SKM-1 (cell line): Measurements from ENCODE around the gene DIP2C.

Experiments used
- DNase-seq: peaks from one replicate; lab custom pipeline; 2025; ENCODE audit not compliant: unreplicated experiment; lab: John Stamatoyannopoulos, UW

DIP2C gene

GRCh38 chr10:583433-583832 is 106.0 kb downstream of the DIP2C start:
- DNase-seq: no peak

DNA sequence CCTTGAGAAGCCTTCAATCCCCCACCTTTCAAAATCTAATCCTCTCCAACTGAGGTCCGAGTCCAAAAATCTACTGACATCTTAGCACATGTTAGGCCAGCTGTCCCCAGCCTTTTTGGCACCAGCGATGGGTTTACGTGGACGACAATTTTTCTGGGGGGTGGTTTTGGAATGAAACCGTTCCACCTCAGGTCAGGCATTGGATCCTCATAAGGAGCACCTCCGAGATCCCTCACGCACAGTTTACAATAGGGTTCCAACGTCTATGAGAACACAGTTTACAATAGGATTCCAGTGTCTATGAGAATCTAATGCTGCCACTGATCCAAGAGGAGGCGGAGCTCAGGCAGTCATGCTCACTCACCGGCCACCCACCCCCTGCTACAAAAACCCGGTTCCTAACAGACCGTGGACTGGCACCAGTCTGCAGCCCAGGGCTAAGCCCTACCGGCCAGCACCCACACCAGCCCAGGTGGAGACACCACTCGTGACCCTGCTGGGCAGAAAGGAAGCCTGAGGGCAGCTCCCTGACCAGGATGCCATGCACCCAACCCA is 107.6 kb downstream of the DIP2C start:
- no peak for DNase-seq

DNA sequence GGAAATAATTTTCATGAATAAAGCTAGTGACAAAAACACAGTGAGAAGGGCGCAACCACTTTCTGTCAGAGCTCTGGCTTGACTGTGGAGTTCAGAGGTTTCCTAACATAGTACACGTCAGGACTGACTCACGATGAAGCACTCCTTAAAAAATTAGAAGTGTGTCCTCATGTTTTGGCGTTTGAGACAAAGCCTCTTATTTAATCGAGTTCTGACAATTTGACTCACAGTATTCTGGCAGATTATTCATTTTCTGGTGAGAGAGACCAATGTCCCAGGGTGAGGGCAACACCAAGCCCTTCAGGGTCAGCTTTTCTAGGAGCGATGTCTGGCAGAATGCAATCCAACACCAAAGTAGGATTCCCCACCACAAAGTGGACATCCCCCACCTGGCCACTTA is 108.7 kb downstream of the DIP2C start:
- DNase-seq: no peak

GRCh38 chr10:576130-576465 is 113.4 kb downstream of the DIP2C start:
- DNase-seq: no peak

DNA sequence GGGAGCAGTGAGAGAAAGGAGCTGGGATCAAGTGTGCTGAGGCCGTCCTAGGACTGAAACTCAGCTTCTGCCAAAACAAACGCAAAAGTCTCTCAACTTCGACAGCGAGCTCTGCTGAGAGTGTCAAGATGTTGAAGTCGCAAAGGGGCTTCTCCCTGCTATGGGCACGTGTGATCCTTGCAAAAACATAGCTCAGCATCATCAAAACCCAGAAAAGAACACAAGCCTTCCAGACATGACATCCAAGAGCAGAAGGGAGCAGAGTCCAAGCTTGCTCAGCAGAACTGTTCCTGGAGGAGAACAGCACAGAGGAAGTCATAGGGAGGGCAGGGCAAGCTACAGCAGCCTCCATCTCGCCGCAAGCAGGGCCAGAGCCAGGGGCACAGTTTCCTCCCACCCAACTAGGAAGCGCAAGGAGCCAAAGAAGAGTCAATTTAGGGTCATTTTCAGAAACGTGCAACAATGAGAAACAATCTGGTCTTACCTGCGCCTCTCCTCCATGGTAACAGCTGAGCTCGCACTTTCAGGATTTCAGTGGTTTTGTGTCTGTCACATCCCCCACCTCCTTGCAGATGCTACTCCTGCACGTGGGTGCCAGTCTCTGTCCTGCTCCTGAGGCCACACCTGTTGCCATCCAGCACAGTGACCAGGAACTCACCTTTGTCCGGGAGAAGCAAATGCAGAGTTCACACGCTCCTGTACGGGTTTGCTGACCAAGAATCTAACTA is 113.9 kb downstream of the DIP2C start:
- no peak for DNase-seq

DNA sequence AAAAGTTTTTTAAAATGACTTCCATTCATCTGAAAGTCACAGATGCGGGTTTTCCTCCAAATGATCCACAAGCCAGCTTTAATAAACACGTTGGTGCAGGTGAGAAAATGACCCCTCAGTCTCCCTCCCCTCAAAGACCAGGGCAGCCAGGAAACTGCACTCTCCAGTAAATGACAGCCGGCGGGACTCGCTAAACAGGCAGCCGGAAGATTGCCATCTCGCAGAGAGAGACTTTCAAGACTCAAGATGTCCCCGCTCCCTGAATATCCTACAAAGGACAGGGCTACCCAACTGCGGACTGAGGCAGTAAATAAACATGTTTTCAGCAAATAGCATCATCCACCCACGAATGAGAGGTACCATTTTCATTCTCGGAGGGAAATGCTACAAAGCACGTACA is 116.8 kb downstream of the DIP2C start:
- no peak for DNase-seq

DNA sequence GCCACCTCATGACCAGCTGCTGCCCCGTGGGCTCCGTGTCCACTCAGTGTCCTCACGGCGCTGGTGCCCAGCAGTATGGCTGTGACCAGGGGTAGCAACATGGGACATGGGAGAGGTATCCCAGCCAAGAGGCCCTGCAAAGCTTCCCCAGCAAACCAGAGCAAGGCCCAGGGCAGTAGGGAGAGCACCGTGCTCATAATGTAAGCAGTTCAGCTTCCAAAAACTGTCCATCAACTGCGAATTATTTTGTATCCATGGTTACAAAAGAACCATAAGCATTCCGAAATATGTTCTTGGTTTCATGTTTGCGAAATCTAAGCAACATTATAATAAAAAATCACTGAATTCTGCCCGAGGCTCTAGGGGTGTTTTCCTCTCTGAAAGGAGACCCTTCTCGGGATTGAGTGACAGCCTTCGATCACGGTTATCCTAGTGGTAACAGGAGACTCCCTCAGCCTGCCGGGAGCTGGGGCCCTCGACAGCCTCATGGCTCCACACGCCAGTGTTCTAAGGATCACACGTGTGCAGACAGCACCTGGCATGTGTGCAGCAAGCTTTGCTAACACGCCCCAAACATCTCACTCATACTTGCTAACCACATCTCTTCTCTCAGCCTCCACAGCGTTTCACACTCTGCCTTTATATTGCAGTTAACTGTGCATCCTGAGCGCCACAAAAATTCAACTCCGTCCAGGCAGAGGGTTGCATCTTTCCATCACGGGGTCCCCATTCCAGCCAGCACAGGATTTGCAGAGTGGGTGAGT is 117.6 kb downstream of the DIP2C start:
- DNase-seq: no peak

GRCh38 chr10:571166-571565 is 118.3 kb downstream of the DIP2C start:
- DNase-seq: no peak

DNA sequence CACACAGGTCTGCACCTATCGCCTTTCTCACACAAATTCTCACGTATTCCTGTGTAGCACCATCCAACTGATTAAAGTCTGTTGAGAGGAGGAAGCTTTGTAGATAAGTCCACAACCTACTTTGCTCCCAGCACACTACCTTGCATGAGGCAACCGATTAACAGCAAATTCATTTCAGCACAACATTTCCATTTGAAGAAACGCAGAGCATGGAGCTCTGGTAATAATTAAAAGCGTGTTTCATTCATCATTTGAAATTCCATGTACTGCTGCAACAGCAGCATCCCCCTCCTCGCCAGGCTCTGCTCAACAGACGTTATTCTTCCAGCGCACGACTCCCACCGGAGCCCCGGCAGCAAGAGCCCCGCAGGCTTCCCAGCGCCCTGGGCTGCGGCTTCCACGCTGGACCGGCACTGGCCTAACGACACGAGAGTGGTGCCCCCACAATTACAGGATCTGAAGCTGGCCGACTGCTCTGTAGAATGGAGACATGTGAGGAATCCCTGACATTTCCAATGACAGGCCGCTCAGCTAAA is 118.8 kb downstream of the DIP2C start:
- no peak for DNase-seq

GRCh38 chr10:569961-570627 is 119.4 kb downstream of the DIP2C start:
- DNase-seq: no peak

GRCh38 chr10:568848-569247 is 120.6 kb downstream of the DIP2C start:
- DNase-seq: no peak

DNA sequence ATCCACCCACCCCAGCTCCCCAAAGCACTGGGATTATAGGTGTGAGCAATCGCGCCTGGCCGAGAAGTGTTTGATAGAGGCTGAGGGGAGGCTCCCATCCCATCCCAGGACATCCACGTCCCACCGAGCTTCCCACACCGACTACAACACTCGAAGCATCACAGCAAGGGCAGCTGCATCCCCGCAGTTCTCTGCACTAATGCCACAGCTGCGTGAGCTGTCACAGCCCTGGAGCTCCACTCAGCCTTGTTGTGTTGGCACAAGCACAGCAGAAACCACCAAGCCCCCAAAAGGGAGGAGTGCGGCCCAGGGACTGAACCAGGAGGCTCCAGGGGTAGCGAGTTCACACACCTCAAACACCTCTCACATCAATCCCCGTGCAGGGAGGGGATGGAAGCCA is 121.6 kb downstream of the DIP2C start:
- DNase-seq: no peak

- no peak for DNase-seq
Observed at GRCh38 chr10:566241-566885, 123.1 kb downstream of the DIP2C start.

- no peak for DNase-seq
Observed at GRCh38 chr10:565676-566075, 123.8 kb downstream of the DIP2C start.

DNA sequence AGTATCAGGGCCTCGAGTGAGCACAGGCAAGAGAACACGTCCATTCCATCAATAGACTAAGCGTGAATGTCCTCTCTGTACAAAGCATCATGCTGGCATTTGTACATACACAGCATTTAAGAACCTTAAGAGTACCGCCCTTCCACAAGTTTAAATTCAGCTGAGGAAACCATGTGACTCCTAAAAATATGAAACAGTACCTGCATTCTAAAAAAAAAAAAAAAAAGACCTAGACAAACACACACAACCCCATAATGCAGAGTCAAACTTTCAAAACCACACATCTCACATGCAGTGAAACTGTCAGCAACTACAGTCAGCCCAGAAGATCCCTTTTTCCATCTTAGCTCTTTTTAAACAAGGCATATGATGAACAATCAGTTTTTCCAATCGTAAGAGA is 124.3 kb downstream of the DIP2C start:
- DNase-seq: no peak

DNA sequence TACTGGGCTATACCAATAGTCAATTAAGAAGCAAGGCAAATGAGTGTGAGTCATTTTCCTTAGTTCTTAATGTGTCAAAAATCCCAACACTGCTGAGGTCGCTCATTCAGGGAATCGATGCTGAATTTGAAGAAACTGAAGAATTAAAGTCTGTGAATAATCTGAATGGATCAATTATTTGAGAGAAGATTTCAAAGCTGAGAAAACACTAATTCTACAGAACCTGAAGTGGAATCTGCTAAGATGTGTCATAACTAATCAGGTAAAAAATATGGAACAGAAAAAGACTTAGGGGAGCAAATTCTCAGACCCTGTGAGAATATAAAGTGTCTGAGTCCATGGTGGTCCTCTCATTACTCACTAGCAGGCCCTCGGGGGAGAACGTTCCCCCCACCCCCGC is 125.6 kb downstream of the DIP2C start:
- no peak for DNase-seq

GRCh38 chr10:562142-562541 is 127.3 kb downstream of the DIP2C start:
- DNase-seq: no peak

GRCh38 chr10:561721-562120 is 127.7 kb downstream of the DIP2C start:
- no peak for DNase-seq

GRCh38 chr10:560314-560992 is 129.0 kb downstream of the DIP2C start:
- no peak for DNase-seq

GRCh38 chr10:559767-560047 is 129.8 kb downstream of the DIP2C start:
- DNase-seq: no peak
